Left ventricle myocardium inferior (tissue), 1 donor: ENCODE measurements around the gene ARHGAP19. TPM values are rescaled to one million over a fixed set of nuclear protein-coding genes. Genes with fewer than 3 reads are reported as not detected.

Experiments used
- DNase-seq: peaks from one replicate; pipeline ENCODE4 v3.0.0-alpha.2; 2020
- H3K27ac ChIP-seq: fragments of 200-600 bp; replicated peaks from 2 replicates; pipeline ENCODE4 v1.8.0; 2021
- H3K27me3 ChIP-seq: fragments of 200-600 bp; 2 replicates; pipeline ENCODE4 v1.8.0; 2021; ENCODE audit warnings: low read depth
- H3K36me3 ChIP-seq: fragments of 200-600 bp; 2 replicates; pipeline ENCODE4 v1.8.0; 2021
- H3K4me1 ChIP-seq: fragments of 200-600 bp; 2 replicates; pipeline ENCODE4 v1.8.0; 2021
- H3K4me3 ChIP-seq: fragments of 200-600 bp; 2 replicates; pipeline ENCODE4 v1.8.0; 2021; ENCODE audit warnings: mild to moderate bottlenecking, moderate library complexity
- H3K9me3 ChIP-seq: fragments of 200-600 bp; replicated peaks from 2 replicates; pipeline ENCODE4 v1.8.0; 2021
- CTCF ChIP-seq: fragments of 200-600 bp; IDR thresholded peaks from 2 replicates; pipeline ENCODE4 v1.8.0; 2021; ENCODE audit warnings: antibody characterized with exemption, mild to moderate bottlenecking, borderline replicate concordance
- intact Hi-C: fragments of 100-400 bp; cut with micrococcal nuclease; formaldehyde crosslinking; loops from one replicate; pipeline ENCODE4 v1.11.0; 2022
- total RNA-seq: library from RNA; stranded (reverse); fragmentation: NEBNext Ultra II Directional; extraction: Animal tissue kit (Norgen Biotek cat#: 25700); gene quantifications from one replicate; pipeline ENCODE4 v1.2.1, GENCODE V29; 2021
- donor health status: DM: no; HTN: yes; CAD: no; lungs with severe emphysema.

The ARHGAP19 gene
- total RNA-seq, 1 donor from 2014 or later, result 4.2 TPM

- Histone ChIP-seq H3K4me3 (no peak overlapping the region), H3K36me3 (peaks cover 36% of the 10 kb centered on the region), H3K9me3 (no peaks in the 10 kb centered on the region), H3K4me1 (peaks cover 2% of the 10 kb centered on the region), H3K27me3 (no peaks in the 10 kb centered on the region), H3K27ac (no peak overlapping the region)
- intact Hi-C loops, result no loop called here
- no peak for DNase-seq
- no peak for TF ChIP-seq CTCF
These were observed 41.5 kb downstream of the ARHGAP19 start for GRCh38 chr10:97250952-97251351.

- H3K4me3 ChIP-seq, result no peak overlapping the region
- H3K36me3 ChIP-seq, result peaks cover 32% of the 10 kb centered on the region
- H3K9me3 ChIP-seq, result no peaks in the 10 kb centered on the region
- H3K27ac ChIP-seq, result no peak overlapping the region
- no peaks in the 10 kb centered on the region for H3K27me3 ChIP-seq
- peaks cover 9% of the 10 kb centered on the region for H3K4me1 ChIP-seq
- TF ChIP-seq CTCF, result no peak
- intact Hi-C loops, result no loop called here
- DNase-seq, result no peak
These were observed 48.6 kb downstream of the ARHGAP19 start for GRCh38 chr10:97243836-97244235.

- Histone ChIP-seq H3K36me3 (peaks cover 30% of the 10 kb centered on the region), H3K27ac (no peak overlapping the region), H3K27me3 (no peaks in the 10 kb centered on the region), H3K9me3 (no peaks in the 10 kb centered on the region), H3K4me1 (no peaks in the 10 kb centered on the region), H3K4me3 (no peak overlapping the region)
- no peak for TF ChIP-seq CTCF
- no peak for DNase-seq
- intact Hi-C loops, result no loop called here
These were observed 53.6 kb downstream of the ARHGAP19 start for GRCh38 chr10:97238855-97239254.

GRCh38 chr10:97235353-97235752 is 57.1 kb downstream of the ARHGAP19 start:
- Histone ChIP-seq H3K27ac (no peak overlapping the region), H3K36me3 (peaks cover 29% of the 10 kb centered on the region), H3K9me3 (no peaks in the 10 kb centered on the region), H3K4me1 (no peaks in the 10 kb centered on the region), H3K4me3 (no peak overlapping the region), H3K27me3 (no peaks in the 10 kb centered on the region)
- intact Hi-C loops, result no loop called here
- no peak for TF ChIP-seq CTCF
- DNase-seq, result no peak

- no peaks in the 10 kb centered on the region for H3K27me3 ChIP-seq
- TF ChIP-seq CTCF, result peak; percentile 66
- no peak for DNase-seq
- intact Hi-C loops, result no loop called here
- H3K27ac ChIP-seq, result no peak overlapping the region
- peaks cover 35% of the 10 kb centered on the region for H3K36me3 ChIP-seq
- H3K4me1 ChIP-seq, result no peaks in the 10 kb centered on the region
- no peak overlapping the region for H3K4me3 ChIP-seq
- H3K9me3 ChIP-seq, result no peaks in the 10 kb centered on the region
These were observed 58.0 kb downstream of the ARHGAP19 start for GRCh38 chr10:97234400-97234799.

- intact Hi-C loops, result no loop called here
- no peaks in the 10 kb centered on the region for H3K27me3 ChIP-seq
- H3K27ac ChIP-seq, result no peak overlapping the region
- DNase-seq, result no peak
- no peaks in the 10 kb centered on the region for H3K9me3 ChIP-seq
- no peaks in the 10 kb centered on the region for H3K4me1 ChIP-seq
- no peak overlapping the region for H3K4me3 ChIP-seq
- no peak for TF ChIP-seq CTCF
- H3K36me3 ChIP-seq, result peaks cover 48% of the 10 kb centered on the region
These were observed 62.3 kb downstream of the ARHGAP19 start for GRCh38 chr10:97230146-97230545.
